Sigmoid colon (tissue), 4 donors: Measurements from ENCODE around the gene SPC24.

Experiments used
- EP300 ChIP-seq, 4 donors: sonication (generic); formaldehyde crosslinking; IDR thresholded peaks; one replicate each; pipeline ENCODE4 v1.6.1; 2017; ENCODE audit warnings: antibody characterized with exemption in 4 of 4
- POLR2A ChIP-seq, 2 donors: fragments of 450-650 bp; IDR thresholded peaks; one replicate each; pipeline ENCODE4 v1.6.1; 2016; ENCODE audit warnings: antibody characterized with exemption in 2 of 2, mild to moderate bottlenecking in 2 of 2, moderate library complexity in 2 of 2
- TF ChIP-seq, protein P1 (sequence below), 4 experiments: fragments of 450-650 bp in 3 of 4; fragments of 200-600 bp in 1 of 4; IDR thresholded peaks; one replicate each; pipeline ENCODE4 v1.5.1; 2016 to 2019; ENCODE audit warnings: antibody characterized with exemption in 4 of 4, mild to moderate bottlenecking in 3 of 4, moderate library complexity in 2 of 4

DNA sequence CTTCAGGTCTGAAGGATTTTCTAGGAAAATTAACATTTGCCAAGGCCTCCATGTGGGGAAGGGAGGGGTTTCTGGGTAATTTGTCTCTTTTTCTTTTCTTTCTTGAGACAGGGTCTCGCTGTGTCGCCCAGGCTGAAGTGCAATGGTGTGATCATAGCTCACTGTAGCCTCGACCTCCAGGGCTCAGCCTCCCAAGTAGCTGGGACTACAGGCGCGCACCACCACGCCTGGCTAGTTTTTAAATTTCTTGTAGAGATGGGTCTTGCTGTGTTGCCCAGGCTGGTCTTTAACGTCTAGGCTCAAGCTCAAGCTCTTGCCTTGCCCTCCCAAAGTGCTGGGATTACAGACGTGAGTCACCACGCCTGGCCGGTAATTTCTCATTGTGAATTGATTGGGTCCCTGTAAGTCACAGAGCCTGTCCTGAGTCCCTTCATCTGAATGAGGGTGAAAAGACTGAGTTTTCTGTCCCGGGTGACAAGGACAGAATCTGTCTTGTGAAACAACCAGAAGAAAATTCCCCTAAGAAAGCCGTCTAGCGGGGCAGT lies 10.0 kb upstream of the SPC24 start:
- TF ChIP-seq, protein P1, sequence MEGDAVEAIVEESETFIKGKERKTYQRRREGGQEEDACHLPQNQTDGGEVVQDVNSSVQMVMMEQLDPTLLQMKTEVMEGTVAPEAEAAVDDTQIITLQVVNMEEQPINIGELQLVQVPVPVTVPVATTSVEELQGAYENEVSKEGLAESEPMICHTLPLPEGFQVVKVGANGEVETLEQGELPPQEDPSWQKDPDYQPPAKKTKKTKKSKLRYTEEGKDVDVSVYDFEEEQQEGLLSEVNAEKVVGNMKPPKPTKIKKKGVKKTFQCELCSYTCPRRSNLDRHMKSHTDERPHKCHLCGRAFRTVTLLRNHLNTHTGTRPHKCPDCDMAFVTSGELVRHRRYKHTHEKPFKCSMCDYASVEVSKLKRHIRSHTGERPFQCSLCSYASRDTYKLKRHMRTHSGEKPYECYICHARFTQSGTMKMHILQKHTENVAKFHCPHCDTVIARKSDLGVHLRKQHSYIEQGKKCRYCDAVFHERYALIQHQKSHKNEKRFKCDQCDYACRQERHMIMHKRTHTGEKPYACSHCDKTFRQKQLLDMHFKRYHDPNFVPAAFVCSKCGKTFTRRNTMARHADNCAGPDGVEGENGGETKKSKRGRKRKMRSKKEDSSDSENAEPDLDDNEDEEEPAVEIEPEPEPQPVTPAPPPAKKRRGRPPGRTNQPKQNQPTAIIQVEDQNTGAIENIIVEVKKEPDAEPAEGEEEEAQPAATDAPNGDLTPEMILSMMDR (IDR thresholded peaks at IDR 0.05): no peak
- TF ChIP-seq POLR2A (IDR thresholded peaks at IDR 0.05) (no peak), EP300 (IDR thresholded peaks at IDR 0.05) (no peak)
